GM08714 (cell line): ENCODE measurements around the gene RASA4.
"Not testable (repeated sequence)": the region's sequence is repeated elsewhere in the genome, so short reads cannot be mapped to it uniquely, and the experiment has no call there.

Experiments used
- H3K4me3 ChIP-seq: fragments of 200-500 bp; sonication (Bioruptor generic); 2 replicates; pipeline ENCODE4 v1.5.1; 2014; ENCODE audit warnings: mild to moderate bottlenecking, low read length, inconsistent platforms

Gene RASA4

DNA sequence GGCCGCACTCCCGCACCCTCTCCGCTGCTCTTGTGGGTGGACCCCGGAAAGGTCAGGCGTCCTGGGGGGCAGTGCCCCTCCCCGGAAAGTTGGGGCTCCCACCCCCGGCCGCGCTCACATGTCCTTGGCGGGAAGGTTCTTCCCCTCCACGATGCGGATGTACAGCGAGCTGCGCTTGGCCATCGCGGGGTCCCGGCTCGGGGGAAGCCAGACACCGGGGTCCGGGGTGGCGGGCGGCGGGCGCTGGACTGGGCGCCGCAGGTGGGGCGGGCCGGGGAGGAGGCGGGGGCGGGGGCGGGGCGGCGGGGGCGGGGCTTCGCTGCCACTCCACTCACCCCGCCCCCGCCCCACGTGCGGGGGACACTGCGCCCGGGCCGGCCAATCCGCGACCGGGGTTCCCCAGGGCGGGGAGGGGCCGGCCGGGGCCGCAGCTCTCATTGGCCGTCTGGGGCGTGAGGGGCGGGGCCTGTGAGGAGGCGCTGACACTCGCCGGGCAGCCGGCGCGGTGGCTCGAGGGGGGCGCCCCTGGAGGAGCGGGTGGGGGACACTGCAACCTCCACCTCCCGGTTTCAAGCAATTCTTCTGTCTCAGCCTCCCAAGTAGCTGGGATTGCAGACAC, at the start of gene RASA4:
Gene RASA4, minus strand, starts transcription at position 250 of the 619 bp plus-strand sequence. Its CDS starts 67 bp downstream, at position 183.
- peak within 1 kb of the TSS; percentile 57; the same call in 1 of the 2 replicates for H3K4me3 ChIP-seq

DNA sequence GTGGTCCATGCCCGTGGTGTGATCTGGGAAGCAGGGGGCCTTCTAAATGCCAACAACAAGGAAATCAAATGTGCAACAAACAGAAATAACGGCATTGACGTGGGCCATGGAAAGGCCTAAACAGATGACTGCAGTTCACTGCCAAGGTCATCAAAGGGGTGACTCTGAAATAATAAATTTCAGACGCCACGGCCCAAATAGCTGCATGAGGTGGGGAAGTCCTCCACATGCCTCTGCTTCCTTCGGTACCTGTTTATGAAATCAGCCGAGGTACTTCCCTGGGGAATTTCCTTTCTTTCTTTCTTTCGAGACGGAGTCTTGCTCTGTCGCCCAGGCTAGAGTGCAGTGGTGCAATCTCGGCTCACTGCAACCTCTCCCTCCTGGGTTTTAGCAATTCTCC, 48.2 kb upstream of the RASA4 start:
- H3K4me3 ChIP-seq: not testable (repeated sequence)

DNA sequence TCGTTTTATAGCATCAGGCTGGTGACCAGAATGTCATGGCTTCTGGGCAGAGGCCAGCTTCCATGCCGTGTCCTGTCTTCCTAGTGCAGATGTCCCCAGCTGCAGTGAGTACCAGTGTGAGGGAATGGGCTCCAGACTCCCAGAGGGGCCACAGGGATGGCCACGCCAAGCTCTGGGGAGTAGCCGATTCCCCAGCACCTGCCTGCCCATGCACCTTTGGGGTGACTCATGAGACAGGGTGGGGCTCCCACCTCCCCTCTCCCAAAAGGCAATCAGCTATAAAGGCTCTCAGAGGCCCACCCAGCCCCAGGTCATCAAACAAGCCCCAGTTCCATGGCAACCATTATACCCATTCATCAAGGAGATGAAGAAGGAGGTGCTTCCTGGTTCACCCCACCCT, 33.4 kb upstream of the RASA4 start, which contains the start of gene SPDYE2B:
Gene SPDYE2B, plus strand, starts transcription at position 396 of the 400 bp plus-strand sequence. CDS start 2,030 bp downstream, outside the sequence.
- H3K4me3 ChIP-seq: not testable (repeated sequence)

DNA sequence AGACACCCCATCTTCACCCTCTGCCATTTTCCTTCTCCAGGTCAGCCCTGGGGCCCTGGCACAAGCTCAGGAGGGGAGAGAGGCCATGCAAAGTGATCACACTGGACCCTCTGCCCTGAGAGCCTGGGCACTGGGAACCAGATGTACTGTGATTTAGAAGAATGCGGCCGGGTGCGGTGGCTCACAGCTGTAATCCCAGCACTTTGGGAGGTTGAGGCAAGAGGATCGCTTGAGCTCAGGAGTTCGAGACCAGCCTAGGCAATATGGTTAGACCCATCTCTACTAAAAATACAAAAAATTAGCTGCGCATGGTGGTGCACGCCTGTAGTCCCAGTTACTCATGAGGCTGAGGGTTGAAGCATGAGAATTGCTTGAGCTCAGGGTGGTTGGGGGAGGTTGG, 31.3 kb upstream of the RASA4 start:
- not testable (repeated sequence) for H3K4me3 ChIP-seq

DNA sequence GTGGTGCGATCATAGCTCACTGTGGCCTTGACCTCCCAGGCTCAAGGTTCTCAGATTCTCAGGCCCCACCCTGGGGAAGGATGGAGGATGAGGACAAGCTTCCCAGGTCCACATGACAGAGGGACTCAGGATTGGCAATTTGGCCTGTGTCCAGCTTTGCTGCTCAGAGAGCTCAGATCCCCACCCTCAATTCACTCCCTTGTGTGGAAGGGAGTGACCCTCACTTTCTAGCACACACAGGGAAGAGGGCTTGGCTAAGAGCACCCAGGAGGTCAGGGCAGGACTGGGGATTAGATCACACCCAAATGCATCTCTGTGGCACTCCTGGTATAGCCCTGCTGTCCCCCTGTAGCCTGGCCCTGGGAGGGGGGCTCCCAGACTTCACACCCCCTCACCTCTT, 26.8 kb upstream of the RASA4 start:
- not testable (repeated sequence) for H3K4me3 ChIP-seq

DNA sequence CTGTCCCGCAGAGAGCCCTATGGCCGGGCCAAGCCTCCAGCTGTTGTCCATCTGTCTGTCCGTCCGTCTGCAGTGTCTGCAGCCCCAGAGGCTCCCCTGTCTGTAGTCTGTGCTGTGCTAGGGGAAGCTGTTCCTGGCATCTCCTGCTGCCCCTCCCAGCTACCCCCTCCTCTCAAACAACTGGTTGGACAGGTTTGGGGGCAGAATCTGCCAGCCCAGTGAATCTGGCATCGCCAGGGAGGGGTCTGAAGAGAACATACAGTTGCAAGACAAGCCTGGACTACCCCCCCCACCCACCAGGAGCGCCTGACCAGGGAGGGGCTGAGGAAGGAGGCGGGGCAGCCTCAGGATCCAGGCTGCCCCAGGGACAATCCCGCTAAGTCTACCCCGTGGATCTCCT, 26.1 kb upstream of the RASA4 start, which contains the start of gene UPK3BL1:
Gene UPK3BL1, minus strand, starts transcription at position 101 of the 400 bp plus-strand sequence. Its CDS starts 50 bp downstream, at position 51.
- not testable (repeated sequence) for H3K4me3 ChIP-seq

DNA sequence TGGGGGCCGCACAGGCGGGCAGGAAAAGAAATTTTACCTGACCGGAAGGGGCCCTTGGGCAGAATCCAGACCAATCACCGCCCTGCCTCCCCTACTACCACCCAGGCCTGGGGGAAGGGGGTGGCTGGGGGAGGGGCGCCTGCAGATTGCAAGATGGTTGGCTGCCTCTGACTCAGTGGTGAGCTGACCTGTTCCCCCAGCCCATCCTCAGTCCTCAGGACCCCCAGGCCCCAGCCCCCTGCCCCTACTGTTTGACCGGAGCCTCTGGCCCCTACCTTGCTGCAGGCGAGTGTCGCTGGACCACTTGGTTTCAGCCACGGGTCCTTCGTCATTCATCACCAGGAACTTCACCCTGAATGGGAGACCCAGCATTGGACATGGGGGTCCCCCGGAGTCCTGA, 22.3 kb upstream of the RASA4 start:
- not testable (repeated sequence) for H3K4me3 ChIP-seq

DNA sequence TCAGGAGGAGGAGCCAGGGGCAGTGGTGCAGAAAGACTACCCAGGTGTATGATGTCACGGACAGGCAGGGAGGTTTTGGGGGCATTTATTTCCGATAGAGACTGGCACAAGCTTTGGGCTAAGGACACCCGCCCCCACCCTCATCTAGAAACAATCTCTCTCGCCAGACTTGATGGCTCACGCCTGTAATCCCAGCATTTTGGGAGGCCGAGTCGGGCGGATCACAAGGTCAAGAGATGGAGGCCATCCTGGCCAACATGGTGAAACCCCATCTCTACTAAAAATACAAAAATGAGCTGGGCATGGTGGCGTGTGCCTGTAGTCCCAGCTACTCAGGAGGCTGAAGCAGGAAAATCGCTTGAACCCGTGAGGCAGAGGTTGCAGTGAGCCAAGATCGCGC, 20.4 kb upstream of the RASA4 start:
- H3K4me3 ChIP-seq: not testable (repeated sequence)

DNA sequence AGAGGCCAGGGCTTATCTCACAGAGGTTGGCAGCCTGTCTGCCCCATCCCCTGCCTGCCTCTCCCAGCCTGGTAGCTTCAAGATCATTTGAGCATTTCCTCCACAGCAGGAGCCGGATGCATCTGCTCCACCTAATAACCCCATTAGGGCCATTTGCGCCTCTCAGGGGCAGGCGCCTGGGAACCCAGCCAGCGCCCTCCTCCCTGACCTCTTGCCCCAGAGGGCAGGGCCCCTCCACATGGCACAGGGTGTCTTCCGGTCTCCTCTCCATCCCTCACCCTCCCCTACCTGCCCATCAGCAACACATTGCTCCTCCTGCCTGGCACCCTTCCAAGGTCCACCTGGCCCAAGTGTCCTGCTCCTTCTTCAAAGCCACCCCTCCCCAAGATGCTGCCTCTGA, 18.8 kb upstream of the RASA4 start:
- H3K4me3 ChIP-seq: not testable (repeated sequence)

DNA sequence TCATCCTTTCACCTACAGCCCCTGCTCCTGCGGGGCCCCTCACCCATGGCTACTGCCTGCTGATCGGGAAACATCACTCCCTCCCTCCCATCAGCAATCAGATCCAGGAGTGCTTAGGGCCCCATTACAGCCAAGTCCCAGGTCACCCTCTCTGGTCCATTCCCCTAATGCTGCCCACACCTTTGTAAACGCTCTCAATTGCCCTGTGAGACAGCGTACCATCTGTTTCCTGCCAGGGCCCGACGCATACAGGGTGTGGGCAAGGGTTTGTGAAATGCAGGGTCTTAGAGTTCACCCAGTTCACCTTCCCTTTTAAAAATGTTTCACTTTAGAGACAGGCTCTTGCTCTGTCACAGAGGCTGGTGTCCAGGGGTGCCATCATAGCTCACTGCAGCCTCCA, 17.7 kb upstream of the RASA4 start:
- not testable (repeated sequence) for H3K4me3 ChIP-seq

DNA sequence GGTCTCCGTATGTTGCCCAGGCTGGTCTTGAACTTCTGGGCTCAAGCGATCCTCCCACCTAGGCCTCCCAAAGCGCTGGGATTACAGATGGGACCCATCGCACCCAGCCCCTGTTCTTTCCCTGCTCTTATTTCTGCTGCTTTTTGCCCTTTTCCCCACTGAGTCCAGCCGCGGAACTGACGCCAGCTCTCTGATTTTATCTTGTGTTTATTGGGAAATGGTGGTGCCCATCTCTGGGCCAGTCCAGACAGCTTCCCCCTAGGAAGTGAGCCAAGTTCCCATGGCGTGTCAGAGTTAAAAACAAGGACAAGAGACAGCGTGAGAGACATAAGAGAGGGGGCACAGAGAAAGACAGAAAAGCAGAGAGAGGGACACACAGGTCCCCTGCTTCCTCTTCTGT, 14.1 kb upstream of the RASA4 start:
- not testable (repeated sequence) for H3K4me3 ChIP-seq

DNA sequence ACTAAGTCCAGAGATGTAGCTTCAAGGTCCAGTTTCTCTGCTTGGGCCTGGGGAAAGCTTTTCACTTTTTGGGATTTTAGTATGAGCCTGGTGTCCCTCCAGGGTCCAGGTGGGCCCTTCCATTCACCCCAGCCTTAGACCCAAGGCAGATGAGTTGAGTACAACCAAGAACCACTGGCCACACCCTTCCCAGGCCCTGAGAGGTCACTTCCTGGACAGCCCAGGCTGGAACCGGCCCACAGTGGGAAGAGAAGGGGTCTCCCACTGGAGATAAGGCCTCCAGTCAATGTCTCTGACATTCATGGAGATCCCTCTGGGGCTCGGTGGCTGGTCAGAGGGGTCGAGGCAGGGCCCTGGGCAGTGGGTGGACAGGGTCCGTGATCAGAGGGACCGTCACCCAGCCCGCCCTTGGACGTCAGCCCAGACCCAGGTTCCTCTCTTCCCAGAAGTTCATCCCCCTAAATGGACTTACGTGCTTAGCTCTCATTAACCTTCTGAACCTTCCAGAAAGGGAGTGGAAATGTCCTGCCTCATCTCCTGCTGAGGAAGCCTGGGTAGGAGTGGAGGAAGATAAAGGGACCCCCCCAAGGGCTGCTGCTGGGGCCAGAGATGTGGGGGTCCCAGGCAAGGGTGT, 10.8 kb upstream of the RASA4 start:
- H3K4me3 ChIP-seq: not testable (repeated sequence)

DNA sequence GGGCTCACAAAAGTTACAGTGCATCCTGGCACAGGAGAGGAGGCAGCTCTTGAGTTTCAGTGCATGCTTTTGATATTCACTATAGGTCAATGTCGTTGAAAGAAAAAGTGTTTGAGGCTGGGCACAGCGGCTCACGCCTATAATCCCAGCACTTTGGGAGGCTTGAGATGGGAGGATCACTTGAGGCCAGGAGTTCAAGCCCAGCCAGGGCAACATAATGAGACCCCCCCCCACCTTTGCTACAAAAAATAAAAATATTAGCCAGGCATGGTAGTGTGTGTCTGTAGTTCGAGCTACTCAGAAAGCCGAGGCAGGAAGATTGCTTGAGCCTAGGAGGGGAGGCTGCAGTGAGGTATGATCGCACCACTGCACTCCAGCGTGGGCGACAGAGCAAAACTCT, 1.6 kb upstream of the RASA4 start:
- H3K4me3 ChIP-seq: not testable (repeated sequence)

DNA sequence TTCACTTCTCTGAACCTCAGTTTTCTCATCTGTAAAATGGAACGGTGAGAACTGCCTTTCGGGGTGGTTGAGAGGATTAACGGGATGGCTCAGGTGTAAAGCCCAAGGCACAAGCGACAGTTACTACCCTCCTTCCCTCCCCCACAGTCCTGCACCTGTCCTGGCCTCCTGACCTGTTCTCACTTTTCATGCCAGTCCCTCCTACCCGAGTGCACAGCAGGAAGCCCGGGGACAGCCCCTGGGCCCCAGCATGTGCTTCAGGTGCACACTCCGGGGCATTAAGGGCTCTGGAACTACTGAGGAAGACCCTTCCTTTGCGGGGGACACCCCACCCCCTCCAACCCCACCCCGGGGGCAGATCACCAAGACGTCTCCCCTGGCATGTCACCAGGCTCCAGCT, 626 bp downstream of the RASA4 start:
- not testable (repeated sequence) for H3K4me3 ChIP-seq

DNA sequence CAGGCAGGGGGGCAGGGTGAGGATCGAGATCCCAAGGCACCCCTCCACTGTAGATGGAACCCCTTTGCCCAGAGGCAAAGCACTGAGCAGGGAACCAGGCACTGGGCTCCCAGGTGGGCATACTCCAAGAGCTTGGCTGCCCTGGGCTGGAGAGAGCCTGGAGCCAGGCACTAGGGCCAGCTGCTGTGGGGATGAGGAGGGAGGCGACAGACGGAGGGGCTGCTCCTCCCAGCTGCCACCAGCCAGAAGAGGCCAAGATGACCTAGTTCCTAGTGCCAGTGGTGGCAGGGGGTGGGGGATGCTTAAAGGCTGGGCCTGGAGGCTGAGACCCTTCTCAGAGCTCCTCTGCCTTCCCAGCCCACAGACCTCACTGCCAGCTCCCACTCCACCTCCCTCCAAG, 1.7 kb downstream of the RASA4 start:
- not testable (repeated sequence) for H3K4me3 ChIP-seq

DNA sequence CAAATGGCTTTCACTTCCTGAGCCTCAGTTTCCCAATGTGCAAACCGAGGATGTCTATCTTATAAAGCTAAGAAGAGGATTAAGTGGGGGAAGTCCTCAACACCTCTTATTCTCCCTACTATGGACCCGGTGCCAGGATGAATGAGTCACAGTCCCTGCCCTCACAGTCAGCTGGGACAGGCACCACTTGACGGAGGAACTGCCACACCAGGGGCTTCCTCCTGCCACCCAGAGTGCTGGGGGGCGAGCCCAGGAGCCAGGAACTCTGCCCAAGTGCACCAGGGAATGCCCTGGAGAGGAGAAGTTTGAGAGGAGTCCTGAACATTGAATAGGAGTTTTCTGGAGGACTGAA, 2.2 kb downstream of the RASA4 start:
- H3K4me3 ChIP-seq: not testable (repeated sequence)

DNA sequence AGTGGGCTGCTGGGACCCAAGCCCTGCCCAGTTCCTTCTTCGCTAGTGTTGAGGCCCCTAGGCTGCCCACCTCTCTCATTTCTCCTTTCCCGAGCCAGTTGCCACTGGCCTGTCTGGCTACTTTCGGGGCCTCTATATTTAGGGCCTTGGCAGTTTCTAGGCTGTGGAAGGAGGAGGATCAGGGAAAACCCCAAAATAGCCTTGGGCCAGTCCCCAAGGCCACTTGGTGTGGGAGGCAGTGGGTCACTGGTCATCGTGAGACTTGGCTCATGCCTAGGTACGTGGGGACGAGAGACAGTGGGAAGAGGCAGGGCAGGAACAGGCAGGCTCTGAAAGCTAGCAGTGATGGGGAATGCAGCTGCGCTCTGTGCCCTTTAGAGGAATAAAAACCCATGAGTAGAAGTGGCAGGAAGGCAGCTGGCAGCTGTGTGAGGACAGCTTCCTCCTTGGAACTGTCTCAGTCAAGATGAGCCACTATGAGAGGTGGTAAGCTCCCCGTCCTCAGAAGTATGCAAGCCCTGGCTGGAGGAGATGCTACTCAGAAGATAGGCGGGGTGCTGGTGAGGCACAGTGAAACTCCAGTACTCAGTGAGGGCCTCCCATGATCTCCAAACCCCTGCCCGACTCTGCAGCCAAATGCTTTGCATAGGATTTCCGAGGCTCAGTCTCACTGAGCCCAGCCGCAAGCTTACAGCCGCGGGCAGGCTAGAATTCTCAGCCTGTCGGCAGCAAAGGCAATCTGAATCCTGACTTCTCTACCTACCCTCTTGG, 2.8 kb downstream of the RASA4 start:
- H3K4me3 ChIP-seq: not testable (repeated sequence)

DNA sequence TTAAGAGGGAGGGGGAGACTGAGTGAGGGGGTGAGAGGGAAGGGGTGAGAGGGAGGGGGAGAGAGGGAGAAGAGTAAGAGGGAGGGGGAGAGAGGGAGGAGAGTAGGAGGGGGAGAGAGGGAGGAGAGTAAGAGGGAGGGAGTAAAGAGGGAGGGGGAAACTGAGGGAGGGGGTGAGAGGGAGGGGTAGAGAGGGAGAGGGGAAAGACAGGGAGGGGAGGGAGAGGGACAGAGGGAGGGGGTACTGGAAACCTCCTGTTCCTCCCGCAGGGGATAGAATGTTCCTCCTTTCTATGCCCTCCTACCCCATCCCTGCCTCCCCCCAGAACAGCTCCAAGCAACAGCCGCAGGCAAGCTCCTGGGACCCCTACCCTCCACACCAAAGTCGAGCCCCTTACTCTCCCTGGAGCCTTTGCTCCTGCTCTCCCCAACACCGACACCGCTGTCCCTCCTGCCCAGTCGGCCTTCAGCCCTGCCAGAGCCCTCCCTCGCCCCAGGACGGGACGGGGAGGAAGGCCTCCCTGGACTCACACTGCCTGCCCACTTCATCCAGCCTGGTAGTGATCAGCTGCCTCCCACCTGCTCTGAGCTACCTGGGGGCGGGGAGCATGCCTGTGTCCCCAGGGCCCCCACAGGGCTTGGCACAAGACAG, 4.8 kb downstream of the RASA4 start:
- not testable (repeated sequence) for H3K4me3 ChIP-seq

DNA sequence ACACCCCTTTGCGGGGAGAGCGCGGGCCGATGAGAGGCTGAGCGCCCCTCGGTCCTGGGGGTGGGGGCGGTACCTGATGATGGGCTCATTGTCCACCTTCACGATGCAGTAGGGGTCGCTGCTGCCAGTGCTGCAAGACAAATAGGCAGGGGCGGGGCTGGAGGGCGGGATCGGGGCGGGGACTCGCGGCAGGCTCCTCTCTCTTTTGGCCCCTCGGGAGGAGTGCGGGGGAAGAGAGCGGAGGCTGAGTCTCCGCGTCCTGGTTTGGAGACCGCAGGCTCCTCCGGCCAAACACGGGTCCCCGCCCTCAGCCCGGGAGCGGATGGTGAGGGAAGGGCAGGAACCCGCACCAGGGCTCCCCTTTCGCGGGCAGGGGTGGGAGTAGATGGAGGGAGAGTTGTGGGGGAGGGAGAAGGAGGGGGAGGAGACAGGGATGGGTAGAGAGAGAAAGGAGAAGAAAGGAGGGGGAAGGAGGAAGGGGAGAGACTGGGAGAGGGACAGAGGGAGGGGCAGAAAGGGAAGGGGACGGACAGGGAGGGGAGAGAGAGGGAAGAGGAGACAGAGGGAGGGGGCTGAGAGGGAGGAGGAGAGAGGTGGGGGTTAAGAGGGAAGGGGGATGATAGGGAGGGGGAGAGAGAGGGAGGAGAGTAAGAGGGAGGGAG, 5.4 kb downstream of the RASA4 start:
- not testable (repeated sequence) for H3K4me3 ChIP-seq

DNA sequence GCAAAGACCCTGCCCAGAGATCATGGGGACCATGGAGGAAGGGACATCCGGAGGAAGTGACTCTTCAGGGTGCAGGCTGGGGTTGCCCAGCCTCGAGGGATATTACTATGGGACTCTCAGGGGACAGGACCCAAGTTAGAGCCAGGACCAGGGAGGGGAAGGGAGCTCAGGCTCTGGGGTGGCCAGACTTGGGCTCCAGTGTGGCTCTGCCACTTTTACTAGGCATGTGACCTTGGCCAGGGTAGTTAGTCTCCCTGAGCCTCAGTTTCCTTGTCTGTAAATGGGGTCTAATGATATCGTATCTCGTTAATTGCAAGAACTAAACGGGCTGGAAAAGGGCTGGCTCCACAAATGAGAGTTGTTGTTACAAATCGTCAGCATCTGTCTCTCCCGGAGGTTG, 6.1 kb downstream of the RASA4 start:
- H3K4me3 ChIP-seq: not testable (repeated sequence)

DNA sequence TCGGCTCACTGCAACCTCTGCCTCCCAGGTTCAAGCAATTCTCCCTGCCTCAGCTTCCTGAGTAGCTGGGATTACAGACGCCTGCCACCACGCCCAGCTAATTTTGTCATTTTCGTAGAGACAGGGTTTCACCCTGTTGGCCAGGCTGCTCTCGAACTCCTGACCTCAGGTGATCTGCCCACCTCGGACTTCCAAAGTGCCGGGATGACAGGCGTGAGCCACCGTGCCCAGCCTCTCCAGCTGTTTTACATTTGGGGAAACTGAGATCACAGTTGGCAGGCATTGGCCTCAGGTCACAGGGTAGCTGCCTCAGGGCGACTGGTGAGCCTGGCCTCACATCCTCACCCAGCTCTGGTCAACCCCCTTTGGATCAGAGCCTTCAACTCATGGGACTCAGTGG, 6.8 kb downstream of the RASA4 start:
- not testable (repeated sequence) for H3K4me3 ChIP-seq
